Hepatocyte (in vitro differentiated cells): ENCODE measurements around the gene MSTO1.
"Not testable (repeated sequence)": the region's sequence is repeated elsewhere in the genome, so short reads cannot be mapped to it uniquely, and the experiment has no call there.

Experiments used
- EZH2 ChIP-seq: fragments of 200-600 bp; sonication (generic); IDR thresholded peaks from 2 replicates; pipeline ENCODE4 v1.6.1; 2016; ENCODE audit warnings: antibody characterized with exemption, mild to moderate bottlenecking, borderline replicate concordance
- EZH2phosphoT487 ChIP-seq: fragments of 200-600 bp; sonication (generic); IDR thresholded peaks from one replicate; pipeline ENCODE4 v1.6.1; 2018; ENCODE audit warnings: antibody characterized with exemption, mild to moderate bottlenecking, low read depth, moderate library complexity; ENCODE audit not compliant: unreplicated experiment, severe bottlenecking
- TF ChIP-seq, protein P1 (sequence below): fragments of 200-600 bp; sonication (generic); IDR thresholded peaks from 2 replicates; pipeline ENCODE4 v1.5.1; 2016; ENCODE audit warnings: antibody characterized with exemption, mild to moderate bottlenecking; ENCODE audit not compliant: poor library complexity

DNA sequence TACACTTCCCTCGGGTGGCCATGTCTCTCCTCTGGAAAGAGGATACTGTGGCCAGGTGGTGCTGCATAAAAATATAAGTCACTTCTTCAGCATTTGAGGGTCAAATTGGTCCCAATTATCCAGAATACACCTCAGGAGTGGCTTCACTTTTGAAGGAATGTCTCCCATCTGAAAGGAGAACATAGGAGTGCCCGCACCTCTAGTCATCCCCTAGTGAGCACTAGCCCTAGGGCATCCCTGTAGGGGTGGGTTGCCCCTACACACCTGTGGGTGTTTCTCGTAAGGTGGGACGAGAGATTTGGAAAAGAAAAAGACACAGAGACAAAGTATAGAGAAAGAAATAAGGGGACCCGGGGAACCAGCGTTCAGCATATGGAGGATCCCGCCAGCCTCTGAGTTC is 16.4 kb downstream of the MSTO1 start:
- TF ChIP-seq, protein P1, sequence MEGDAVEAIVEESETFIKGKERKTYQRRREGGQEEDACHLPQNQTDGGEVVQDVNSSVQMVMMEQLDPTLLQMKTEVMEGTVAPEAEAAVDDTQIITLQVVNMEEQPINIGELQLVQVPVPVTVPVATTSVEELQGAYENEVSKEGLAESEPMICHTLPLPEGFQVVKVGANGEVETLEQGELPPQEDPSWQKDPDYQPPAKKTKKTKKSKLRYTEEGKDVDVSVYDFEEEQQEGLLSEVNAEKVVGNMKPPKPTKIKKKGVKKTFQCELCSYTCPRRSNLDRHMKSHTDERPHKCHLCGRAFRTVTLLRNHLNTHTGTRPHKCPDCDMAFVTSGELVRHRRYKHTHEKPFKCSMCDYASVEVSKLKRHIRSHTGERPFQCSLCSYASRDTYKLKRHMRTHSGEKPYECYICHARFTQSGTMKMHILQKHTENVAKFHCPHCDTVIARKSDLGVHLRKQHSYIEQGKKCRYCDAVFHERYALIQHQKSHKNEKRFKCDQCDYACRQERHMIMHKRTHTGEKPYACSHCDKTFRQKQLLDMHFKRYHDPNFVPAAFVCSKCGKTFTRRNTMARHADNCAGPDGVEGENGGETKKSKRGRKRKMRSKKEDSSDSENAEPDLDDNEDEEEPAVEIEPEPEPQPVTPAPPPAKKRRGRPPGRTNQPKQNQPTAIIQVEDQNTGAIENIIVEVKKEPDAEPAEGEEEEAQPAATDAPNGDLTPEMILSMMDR = not testable (repeated sequence)
- TF ChIP-seq EZH2phosphoT487, EZH2: not testable (repeated sequence)
